SKM-1 (cell line): ENCODE results near the gene SFRP4.
A peak's percentile ranks its signal among the peaks of the same experiment; 100 is the strongest.

Experiments
- DNase-seq: peaks from one replicate; lab custom pipeline; 2025; ENCODE audit not compliant: unreplicated experiment; lab: John Stamatoyannopoulos, UW

Gene SFRP4

DNA sequence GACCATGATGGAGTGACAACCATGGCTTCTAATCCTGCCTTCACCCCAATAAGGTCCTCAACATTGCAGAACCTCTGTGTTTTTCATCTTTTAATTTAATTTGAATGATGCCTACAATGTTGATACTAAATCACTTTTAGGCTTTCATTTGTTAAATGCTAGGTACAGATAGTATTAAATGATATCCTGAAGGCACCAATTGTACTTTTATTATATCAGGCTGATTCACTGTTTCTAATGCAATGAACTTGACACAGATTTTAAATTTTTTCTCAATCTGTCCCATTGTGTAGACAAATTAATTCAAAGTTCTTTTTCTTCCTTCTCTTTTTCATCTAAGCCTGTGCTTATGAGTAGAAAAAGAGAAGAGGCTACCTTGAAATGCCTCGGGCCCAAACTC is 9.0 kb upstream of the SFRP4 start:
- DNase-seq, result no peak

DNA sequence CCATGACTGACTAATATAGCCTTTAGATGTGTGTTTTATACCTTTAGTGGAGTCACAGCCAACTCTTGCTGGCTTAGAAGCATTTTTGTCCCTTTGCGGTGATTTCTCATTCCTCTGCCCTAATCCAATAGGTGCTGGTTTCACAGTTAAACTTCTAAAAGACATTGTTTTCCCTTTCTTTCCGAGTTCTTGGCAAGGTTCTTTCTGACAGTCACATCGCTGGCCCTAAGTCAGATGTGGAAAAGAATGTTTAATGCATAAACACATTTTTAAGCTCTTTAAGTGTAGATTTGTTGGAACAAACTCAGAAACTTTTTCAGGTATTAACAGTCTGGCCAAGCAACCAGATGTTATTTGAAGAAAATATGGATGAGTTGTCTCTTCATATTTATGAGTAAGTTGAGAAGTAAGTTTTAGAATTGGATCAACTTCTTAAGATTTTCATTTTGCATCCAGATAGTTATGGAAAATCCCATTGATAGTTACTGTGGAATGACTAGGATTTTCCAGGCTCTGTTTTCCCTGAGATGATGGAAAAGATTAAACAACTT is 7.9 kb upstream of the SFRP4 start:
- DNase-seq, result no peak

GRCh38 chr7:37923996-37924395 is 7.4 kb upstream of the SFRP4 start:
- DNase-seq, result no peak

- no peak for DNase-seq
Observed at GRCh38 chr7:37921876-37922275, 5.3 kb upstream of the SFRP4 start.

DNA sequence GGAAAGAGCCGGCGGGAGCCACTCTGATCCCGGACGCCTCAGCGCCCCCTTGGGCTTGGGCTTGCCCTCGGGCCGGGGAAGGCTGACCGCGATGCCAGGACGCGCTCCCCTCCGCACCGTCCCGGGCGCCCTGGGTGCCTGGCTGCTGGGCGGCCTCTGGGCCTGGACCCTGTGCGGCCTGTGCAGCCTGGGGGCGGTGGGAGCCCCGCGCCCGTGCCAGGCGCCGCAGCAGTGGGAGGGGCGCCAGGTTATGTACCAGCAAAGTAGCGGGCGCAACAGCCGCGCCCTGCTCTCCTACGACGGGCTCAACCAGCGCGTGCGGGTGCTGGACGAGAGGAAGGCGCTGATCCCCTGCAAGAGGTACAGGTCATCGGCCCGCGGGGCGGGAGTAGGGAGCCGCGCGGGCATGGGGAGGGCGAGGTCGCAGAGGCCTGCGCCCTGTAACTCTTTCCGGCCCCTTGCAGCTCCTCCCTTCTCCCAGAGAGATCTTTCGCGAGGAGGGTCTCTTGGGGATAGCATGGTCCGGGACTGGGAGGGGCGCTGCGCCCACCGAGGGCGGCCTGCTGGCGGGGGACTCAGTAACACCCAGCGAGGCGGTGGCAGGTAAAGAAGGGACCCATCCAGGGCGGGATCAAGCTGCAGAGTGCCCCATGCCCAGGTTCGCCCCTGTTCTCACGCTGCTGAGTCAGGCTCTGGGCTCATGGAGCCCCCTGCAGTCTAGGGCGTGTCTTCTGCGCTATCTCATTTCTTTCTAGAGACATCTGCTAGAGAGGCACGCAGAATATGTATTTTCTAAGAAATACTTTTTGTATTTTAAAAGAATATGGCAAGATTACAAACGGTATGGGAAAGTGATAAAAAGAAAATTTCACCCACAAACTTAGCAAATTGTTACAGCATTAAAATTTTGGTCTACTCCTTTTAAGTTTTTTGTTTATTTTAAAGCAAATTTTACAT is 4.5 kb upstream of the SFRP4 start:
- DNase-seq, result peak; percentile 25

- peak; percentile 34 for DNase-seq
Observed at GRCh38 chr7:37920305-37920848, 3.8 kb upstream of the SFRP4 start, which contains the start of gene EPDR1. Gene EPDR1, plus strand, starts transcription at chr7:37920640. Its CDS starts 300 bp downstream, at chr7:37920940.

DNA sequence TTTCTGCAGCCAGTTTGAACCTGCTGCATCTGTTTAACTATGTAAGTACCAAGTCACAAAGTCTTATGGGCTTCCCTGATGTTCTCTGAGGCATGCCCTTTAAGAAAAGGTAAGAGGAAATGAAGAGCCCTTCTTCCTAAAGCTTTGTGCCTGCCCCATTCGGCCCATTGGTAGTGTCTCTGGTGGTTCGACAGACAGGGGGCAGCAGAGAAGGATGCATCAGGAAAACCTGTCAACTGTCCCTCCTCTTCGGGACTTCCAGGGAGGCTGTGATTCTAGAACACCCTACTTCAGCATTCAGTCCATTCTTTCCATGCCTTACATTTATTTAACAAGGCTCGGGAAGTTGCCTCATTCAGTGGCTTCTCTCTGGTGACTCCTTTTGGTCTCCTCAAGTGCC is 1.9 kb upstream of the SFRP4 start:
- no peak for DNase-seq

- DNase-seq, result peak; percentile 8
Observed at GRCh38 chr7:37916017-37916672, 472 bp downstream of the SFRP4 start.

GRCh38 chr7:37915438-37915837 is 1.2 kb downstream of the SFRP4 start:
- peak; percentile 48 for DNase-seq

GRCh38 chr7:37912756-37913155 is 3.9 kb downstream of the SFRP4 start:
- no peak for DNase-seq

DNA sequence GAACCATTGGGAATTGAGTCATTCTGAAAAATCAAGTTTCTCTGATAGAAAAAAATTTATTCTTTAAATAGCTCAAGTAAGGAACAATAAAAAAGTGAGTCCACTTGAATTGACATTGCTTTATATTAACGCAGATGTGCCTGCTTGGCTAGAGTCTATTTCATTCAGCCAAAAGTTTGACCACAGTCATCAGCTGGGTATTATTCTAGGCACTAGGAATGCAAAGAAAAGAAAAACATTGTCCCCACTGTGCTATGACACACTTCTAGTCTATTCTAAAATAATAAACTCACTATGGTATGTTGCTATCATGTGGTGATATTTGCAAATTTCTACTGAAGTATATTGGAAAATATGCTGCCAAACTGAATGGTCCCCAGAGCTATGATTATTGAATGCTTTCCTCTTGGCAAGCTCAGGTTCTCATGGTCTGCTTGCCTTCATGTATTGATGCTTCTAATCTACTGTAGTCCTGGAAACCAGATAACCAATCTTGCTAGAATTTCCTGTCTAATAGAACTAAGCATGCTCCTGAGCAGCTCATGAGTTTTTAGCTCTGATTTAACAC is 8.3 kb downstream of the SFRP4 start:
- no peak for DNase-seq

GRCh38 chr7:37901890-37902524 is 14.6 kb downstream of the SFRP4 start:
- no peak for DNase-seq

DNA sequence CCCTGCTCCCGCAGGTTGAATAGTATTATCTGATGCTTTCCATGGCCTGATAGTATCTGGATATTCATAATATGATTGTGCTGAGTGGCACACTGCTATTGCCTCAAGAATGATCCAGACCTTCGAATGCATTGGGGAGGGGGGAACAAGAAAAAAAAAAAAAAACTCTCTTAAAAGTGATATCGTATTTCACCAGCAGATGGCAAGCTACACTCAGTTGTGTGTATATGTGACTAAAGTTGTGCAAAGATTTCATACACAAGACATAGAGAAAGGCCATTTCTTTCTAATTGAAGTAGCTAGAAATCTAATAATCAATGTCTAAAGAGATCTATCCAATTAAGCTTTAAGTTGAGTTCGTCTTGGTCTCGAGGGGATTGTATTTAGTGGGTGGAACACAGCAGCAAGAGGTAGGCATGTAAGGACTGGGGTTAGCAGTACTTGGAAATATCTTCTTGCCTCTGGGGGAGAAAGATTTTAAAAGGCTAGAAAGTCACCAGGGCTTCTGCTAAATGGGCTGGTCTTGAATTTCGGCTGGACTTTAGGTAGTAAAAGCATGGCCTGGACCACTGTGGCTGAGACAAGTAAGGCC is 15.3 kb downstream of the SFRP4 start:
- DNase-seq, result peak; percentile 2

- DNase-seq, result no peak
Observed at GRCh38 chr7:37899712-37900247, 16.8 kb downstream of the SFRP4 start.

- no peak for DNase-seq
Observed at GRCh38 chr7:37894671-37895070, 21.9 kb downstream of the SFRP4 start.

DNA sequence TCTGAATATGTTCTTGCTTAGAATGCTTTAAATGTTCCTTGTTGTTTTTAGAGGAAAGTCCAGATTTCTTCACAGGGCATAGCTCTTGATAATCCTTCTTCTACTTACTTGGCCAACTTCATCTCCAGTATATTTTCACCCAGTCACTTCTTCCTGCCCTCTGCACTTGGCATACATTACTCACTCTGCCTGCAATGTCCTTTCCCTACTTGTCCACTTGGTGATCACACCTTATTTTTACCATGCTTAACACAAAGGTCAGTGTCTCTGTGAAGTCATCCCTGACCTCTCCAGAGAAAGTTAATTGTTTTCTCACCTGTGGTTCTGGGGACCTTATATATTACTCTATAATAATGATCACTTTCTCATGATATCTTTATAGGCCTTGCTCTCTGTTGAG is 23.3 kb downstream of the SFRP4 start:
- no peak for DNase-seq

DNA sequence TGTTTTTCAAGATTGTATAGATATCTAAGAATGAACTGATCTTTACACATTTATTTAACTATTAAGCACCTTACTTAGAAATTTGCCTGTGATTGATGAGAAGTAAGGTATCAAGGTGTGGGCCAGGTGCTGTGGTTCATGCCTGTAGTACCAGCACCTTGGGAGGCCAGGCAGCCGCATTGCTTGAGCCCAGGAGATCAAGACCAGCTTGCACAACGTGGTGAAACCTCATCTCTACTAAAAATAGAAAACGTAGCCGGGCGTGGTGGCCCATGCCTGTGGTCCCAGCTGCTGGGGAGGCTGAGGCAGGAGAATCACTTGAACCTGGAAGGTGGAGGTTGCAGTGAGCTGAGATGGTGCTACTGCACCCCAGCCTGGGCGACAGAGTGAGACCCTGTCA is 34.5 kb downstream of the SFRP4 start:
- DNase-seq, result no peak
